D341Med (cell line): ENCODE measurements around the gene TIMM13.
A peak's percentile ranks its signal among the peaks of the same experiment; 100 is the strongest.
"Not testable (repeated sequence)": the region's sequence is repeated elsewhere in the genome, so short reads cannot be mapped to it uniquely, and the experiment has no call there.

ENCODE experiments used
- DNase-seq: peaks from one replicate; pipeline ENCODE4 v3.0.0; 2012; ENCODE audit warnings: low spot score

Gene TIMM13

GRCh38 chr19:2427429-2428320, at the start of gene TIMM13:
Gene TIMM13, minus strand, starts transcription at chr19:2427586. Its CDS starts 53 bp downstream, at chr19:2427533.
- DNase-seq, result peak; percentile 96

- peak; percentile 55 for DNase-seq
These were observed 49.2 kb upstream of the TIMM13 start for GRCh38 chr19:2476451-2477140.

DNA sequence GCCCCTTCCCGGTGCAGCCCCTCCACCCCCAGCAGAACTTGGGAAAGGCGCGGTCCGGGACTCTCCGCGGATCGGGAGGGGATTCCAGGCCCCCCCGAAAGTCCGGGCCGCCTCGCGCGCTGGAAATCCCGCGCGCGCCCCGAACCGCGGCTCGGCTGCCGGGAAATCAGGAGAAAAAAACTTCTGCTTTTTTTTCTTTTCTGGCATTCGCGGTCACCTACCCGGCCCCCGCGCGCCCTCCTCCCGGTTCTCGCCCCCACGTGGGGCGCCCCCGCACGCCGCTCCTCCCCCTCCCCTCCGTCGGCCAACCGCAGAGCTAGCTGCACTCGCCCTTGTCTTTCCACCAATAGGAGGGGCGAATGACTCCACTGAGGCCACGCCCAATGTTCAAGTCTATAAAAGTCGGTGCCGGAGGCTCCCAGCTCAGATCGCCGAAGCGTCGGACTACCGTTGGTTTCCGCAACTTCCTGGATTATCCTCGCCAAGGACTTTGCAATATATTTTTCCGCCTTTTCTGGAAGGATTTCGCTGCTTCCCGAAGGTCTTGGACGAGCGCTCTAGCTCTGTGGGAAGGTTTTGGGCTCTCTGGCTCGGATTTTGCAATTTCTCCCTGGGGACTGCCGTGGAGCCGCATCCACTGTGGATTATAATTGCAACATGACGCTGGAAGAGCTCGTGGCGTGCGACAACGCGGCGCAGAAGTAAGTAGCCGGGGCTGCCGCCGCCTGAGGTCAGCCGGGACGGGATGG, 48.5 kb upstream of the TIMM13 start, which contains the start of gene GADD45B:
Gene GADD45B (plus strand): TSS at position 426 of the 749 bp plus-strand sequence. CDS start 232 bp downstream, at position 658.
- DNase-seq, result peak; percentile 100

DNA sequence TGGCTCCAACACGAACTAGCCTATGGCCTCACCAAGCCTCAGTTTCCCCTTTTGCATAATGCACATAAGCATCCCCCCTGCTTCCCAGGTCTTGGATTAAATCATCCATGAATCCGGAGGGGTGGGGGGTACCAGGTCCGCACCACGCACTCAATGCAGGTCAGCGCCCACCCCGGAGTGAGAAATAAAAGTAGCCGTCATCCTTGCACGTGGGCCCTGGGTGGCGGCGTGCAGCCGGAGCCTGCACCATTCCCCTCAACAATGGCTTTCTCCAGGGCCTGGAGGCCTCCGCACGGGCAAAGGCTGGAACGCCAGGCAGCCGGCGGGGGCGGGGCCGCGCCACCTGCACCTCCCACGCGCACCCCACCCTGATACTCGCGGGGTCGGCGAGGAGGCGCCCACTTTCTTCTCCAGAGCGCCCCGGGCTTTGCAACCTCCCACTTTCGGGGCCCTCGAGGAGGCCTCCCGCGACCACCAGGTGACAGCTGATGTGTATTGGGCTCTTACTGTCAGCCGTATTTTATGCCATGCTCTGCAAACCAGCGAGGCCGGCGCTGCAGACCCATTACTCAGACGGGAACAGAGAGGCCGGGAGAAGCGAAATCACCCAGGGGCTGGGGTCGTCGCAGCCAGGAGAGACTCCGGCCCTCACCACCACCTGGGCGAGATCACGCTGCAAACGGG, 47.8 kb upstream of the TIMM13 start:
- DNase-seq, result peak; percentile 69

GRCh38 chr19:2474232-2475017, 47.0 kb upstream of the TIMM13 start:
- DNase-seq, result peak; percentile 94

GRCh38 chr19:2469915-2470200, 42.5 kb upstream of the TIMM13 start:
- DNase-seq, result not testable (repeated sequence)

DNA sequence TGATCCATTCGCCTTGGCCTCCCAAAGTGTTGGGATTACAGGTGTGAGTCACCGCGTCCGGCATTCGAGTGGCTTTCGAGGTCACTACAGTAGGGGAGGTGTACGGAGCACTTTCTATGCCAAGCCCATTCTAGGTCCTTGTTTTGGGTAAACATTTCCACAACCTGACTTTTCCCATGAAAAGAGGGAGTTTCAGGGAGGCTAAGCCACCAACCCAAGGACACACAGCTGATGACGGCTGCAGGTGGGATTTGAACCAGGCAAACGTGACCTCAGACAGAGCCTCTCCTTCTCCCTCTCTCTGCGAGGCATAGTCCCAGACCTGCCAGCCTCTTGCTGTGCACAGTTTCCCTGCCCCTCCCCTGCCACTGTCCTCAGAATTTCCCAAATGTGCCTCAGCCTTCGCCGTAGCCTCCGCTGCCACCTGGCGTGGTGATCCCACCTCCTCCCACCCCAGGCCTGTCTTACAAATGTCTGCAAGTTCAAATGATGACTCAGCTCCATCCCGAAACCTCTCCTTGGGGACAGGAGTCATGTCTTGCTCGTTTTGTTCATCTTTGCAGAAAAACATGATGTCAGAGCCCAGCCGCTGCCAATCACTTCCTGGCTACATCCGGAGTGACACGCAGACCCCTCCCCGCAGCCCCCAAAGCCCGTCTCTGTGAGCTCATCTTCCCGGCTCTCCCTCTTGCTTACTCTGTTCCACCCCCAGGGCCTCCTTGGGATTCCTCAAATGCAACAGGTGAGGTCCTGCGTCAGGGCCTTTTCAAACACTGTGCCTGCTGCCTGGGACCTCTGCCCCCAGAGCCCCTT, 41.9 kb upstream of the TIMM13 start:
- DNase-seq, result no peak

- DNase-seq, result no peak
These were observed 41.2 kb upstream of the TIMM13 start for GRCh38 chr19:2468596-2468995.

DNA sequence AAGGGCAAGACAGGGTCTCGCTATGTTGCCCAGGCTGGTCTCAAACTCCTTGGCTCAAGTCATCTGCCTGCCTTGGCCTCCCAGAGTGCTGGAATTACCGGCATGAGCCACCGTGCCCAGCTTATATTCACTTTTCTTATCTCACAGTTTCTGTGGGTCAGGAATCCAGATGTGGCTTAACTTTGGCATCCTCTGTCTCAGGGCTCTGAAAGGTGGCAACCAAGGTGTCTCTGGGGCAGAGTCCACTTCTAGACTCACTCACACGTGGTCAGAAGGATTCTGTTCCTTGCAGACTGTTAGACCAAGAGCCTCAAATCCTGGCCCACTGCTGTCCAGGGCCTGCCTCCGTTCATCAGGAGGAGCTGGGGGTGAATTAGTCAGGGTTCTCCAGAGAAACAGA, 37.0 kb upstream of the TIMM13 start:
- DNase-seq, result no peak

DNA sequence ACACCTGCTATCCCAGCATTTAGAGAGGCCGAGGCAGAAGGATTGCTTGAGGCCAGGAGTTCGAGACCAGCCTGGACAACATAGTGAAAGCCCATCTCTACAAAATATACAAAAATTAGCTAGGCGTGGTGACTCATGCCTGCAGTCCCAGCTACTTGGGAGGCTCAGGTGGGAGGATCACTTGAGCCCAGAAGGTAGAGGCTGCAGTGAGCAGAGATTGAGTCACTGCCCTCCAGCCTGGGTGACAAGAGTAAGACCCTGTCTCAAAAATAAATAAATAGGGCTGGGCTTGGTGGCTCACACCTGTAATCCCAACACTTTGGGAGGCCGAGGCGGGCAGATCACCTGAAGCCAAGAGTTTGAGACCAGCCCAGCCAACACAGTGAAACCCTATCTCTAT, 36.3 kb upstream of the TIMM13 start:
- not testable (repeated sequence) for DNase-seq

DNA sequence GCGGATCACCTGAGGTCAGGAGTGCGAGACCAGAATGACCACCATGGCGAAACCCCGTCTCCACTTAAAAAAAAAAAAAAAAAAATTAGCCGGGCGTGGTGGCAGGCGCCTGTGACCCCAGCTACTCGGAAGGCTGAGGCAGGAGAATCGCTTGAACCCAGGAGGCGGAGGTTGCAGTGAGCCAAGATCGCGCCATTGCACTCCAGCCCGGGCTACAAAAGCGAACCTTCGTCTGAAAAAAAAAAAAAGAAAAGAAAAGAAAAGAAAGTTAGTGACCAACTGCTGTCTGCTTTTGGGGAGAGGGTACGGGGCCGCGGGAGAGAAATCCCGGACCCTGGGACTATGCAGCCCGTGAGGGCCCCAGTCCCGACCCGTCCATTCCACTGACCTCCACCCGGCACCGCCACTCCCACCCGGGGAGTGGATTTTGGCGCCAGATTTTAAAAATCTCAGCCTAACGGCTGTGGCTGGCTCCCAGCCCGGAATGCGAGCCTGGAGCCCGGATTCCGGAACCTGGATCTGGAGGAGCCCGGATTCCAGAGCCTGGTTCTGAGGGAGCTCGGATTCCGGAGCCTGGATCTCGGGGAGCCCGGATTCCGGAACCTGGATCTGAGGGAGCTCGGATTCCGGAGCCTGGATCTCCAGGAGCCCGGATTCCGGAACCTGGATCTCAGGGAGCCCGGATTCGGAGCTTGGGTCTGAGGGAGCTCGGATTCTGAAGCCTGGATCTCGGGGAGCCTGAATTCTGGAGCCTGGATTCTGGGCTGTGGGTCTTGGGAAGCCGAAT, 35.4 kb upstream of the TIMM13 start:
- DNase-seq, result peak; percentile 65

DNA sequence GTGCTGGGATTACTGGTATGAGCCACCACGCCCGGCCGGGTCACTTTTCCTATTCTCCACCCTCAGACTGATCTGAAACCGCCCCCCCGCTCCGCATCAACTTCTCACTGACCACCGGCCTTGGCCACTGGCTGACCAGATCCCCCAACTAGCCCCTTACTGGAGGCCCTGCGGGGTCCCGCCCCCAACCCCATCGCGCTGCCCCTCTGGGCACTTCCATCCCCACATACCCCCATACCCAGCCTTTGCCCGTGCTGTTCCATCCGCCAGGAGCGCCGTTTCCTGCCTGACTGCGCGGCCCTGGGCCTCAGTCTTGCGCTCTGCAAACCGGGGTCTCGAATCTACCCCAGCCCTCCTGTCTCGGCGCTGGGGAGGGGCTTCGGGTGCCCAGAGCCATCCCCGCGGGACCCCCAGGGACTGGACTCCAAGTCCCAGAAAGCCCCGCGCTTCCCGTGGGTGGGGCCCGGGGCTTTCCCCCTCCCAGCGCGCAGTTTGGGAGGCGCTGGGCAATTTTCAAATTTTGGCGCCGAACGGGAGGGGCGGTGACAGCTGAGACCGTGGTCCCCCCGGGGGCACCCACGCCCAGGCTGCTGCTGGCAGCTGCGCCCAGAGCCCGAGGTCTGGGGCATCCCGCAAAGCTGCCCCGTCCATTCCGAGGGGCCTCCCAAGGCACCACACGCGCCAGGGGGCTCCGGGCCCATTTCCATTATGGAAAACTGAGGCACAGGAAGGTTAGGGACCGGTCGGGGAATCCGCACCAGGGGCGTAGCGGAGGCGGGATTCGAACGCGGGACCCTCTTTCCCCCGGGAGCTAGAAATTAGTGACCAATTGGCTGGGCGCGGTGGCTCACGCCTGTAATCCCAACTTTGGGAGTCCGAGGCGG, 34.6 kb upstream of the TIMM13 start:
- peak; percentile 53 for DNase-seq

DNA sequence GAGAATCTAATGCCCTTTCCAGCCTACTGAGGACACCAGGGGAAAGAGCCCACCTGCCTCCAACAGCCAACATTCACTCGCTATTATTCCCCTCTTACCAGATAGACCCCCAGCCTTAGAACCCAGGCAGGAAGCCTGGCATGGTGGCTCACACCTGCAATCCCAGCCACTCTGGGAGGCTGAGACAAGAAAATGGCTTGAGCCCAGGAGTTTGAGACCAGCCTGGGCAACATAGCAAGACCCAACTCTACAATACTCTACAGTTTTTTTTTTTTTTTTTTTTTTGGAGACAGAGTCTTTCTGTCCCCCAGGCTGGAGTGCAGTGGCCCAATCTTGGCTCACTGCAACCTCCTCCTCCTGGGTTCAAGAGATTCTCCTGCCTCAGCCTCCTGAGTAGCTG, 32.9 kb upstream of the TIMM13 start:
- DNase-seq, result no peak

- DNase-seq, result not testable (repeated sequence)
These were observed 31.4 kb upstream of the TIMM13 start for GRCh38 chr19:2458776-2459175.

- no peak for DNase-seq
These were observed 30.7 kb upstream of the TIMM13 start for GRCh38 chr19:2458054-2458453.

- no peak for DNase-seq
These were observed 30.1 kb upstream of the TIMM13 start for GRCh38 chr19:2457394-2458037.

DNA sequence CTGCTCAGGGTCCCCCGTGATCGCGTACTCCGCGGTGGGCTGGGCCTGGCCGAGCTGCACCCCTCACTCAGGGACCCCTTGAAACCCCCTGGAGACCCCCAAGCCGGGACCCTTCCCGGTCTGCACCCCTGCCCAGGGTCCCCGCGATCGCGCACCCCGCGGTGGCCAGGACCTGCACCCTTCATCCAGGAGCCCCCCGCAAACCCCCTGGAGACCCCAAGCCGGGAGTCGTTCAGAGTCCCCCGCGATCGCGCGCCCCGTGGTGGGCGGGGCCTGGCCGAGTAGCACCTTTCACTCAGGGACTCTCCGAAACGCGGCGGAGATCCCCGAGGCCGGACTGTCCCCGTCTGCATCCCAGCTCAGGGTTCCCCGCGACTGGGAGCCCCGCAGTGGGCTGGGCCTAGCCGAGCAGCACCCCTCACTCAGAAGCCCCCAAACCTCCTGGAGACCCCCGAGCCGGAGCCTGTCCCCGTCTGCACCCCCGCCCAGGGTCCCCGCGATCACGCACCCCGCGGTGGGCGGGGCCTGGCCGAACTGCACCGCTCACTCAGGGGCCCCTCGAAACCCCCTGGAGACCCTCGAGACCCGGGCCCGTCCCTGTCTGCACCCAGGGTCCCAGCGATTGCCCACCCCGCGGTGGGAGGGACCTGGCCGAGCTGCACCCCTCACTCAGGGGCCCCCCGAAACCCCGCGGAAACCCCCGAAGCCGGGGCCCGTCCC, 28.6 kb upstream of the TIMM13 start:
- peak; percentile 77 for DNase-seq
